NCI-H1417 (cell line): ENCODE measurements around the gene TBC1D8.
"Not testable (repeated sequence)": the region's sequence is repeated elsewhere in the genome, so short reads cannot be mapped to it uniquely, and the experiment has no call there.

Source experiments
- DNase-seq, 3 experiments: peaks; one replicate each; lab custom pipeline; 2025; lab: John Stamatoyannopoulos, UW

Gene TBC1D8

GRCh38 chr2:101151146-101151858, at the start of gene TBC1D8:
Gene TBC1D8 (minus strand): TSS chr2:101151382. CDS start chr2:101151253, 129 bp downstream.
- peak; percentile 82 to 96 (median 93) for DNase-seq

DNA sequence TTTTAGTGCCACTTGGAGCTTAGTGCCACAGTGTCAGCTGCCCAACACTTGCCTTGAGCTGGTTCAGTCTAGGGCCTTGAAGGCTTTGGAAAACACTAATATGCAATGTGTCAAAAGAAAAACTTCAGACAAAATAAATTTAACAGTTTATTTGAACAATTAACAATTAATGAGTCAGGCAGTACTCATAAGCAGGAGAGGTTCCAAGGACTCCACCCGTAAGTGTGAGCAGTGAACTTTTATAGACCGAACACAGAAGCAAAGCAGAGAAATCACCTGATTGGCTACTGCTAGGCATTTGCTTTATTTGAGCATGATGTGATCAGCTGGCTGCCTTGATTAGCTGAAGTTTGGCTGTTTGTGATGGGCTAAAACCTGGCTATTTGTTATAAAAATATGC, 49.5 kb upstream of the TBC1D8 start:
- no peak for DNase-seq

DNA sequence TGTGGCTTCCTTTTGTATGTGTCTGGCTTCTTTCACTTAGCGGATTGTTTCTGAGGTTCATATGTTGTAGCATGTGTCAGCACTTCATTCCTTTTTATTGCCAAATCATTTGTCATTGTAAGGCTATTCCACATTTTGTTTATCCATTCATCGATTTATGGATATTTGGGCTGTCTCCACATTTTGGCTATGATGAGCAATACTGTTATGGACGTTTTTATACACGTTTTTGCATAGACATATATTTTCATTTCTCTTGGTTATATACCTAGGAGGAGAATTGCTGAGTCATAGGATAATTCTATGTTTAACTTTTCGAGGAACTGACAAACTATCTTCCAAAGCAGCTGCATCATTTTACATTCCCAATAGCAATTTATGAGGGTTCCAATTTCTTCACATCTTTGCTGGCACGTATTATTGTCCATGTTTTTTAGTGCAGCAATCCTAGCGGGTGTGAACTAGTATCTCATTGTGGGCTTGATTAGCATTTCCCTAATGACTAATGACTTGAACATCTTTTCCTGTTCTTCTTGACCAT, 48.1 kb upstream of the TBC1D8 start:
- DNase-seq = no peak

DNA sequence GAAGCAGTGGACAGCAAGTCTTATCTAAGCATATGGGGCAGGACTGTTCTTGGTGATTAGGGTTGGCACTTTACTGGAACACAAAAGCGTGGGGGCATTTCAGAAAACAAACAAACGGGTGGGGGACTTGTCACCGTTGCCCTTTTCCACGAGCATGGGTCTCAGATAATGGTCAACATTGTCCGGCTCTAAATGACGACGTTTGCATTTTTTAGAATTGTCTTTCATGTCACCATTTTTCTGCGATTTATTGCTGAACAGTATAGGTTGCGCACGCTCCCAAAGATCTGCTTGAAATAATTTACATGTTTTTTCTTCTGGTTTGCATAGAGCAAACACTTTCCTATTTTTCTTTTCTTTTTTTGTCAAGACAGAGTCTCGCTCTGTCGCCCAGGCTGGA, 46.6 kb upstream of the TBC1D8 start:
- DNase-seq = no peak

- no peak for DNase-seq
Observed at GRCh38 chr2:101197215-101197745, 46.1 kb upstream of the TBC1D8 start.

DNA sequence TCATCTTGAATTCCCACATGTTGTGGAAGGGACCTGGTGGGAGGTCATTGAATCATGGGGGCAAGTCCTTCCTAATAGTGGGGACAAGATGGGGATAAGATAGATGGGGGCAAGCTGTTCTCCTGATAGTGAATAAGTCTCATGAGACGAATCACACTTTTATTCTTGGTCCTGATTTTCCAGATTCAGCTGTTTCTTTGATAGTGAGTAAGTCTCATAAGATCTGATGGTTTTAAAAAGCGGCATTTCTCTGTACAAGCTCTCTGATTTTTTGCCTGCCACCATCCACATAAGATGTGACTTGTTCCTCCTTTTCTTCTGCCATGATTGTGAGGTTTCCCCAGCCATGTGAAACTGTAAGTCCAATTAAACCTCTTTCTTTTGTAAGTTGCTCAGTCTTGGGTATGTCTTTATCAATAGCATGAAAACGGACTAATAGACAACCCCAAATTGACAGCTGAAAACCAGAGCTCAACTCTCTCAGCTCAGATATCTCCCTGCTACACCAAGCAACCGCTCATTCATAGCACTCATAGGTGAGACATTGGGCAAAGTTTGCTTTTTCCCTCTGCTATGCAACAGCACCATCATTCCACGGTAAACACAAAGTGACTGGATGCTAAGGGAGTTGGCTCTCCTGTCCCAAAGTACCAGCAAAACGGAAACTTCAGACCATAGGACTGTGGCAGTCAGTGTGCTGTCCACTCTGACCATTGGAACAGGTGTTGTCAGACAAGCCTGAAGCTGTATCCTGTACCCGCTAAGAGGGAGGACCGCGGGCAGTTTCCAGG, 44.9 kb upstream of the TBC1D8 start:
- DNase-seq = no peak

DNA sequence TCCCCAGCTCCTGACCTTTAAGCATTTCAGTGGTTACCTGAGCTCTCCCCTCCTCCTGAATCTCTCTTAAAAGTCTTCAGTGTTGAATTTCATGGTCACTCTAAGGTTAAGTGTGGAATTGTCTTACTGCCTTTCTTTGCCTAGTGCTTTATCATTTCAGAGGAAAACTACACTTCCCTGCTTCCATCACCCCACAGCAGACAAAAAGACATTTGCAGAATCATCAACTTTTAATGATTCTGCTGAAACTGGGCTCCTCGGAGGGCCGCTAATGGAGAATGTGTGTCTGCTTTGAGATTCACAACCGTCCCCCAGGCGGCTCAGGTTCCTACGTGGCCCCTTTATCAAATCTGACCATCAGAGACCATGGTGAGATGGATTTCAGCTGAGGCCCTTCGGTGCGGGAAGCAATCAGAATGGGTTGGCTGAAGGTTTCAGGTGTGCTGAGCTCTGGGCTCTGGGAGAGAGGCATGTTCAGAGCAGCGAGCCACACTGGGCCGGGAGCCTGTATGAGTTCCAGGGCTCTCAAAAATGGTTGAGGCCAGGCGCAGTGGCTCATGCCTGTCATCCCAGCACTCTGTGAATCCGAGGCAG, 41.9 kb upstream of the TBC1D8 start:
- DNase-seq = no peak

DNA sequence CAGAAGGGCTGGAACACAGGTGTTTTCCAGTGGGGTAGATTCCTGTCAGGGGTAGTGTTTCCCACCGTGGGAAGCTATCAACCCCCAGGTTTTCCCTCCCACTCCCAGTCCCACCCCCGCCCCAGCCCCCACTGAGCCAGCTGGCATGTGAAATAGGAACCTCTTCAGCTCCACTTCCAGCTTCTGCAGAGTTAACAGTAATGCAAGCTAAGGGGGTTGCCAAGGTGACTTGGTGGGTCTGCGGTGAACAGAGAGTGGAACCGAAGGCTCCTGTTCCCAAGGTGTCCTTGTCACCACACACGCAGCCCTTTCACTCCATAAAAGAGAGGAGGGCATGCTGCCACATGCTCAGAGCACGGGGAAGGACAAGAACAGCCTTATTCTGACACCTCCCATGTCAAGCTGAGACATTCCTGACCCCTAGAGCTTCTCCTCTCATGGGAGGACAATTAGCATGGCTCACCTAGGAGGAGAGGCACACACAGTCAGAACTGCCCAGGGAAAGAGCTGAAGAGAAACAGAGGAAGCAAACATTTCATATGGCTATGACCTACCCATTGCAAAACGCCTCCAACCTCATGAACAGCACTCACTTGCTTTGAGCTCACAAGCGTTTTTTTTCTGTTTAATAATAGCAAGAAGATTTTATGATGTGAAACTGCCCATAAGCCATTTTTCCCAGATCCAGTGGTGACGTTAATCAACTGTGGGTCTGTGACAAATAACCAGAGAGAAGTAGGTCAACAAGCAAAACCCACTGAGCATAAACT, 39.8 kb upstream of the TBC1D8 start:
- DNase-seq = peak; percentile 24 to 75 (median 67)

GRCh38 chr2:101188683-101189405, 37.7 kb upstream of the TBC1D8 start:
- DNase-seq = no peak

DNA sequence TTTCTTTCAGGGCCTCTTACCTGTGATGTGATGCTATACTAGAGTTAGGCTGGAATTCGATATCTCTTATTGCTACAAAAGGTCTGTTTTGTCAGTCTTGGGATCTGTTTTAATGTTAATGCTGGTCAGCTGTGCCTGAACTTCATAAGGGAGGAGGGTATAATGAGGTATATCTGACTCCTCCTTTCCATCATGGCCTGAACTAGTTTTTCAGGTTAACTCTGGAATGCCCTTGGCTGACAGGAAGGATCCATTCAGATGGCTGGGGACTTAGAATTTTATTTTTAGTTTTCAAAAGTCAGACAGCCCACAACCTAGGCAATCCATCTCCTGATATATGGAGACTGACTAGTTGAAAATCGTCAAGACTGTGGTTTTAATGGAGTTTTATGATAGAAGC, 35.9 kb upstream of the TBC1D8 start:
- no peak for DNase-seq

- DNase-seq = peak in 1 of 3 experiments; percentile 28
Observed at GRCh38 chr2:101185656-101186055, 34.5 kb upstream of the TBC1D8 start.

DNA sequence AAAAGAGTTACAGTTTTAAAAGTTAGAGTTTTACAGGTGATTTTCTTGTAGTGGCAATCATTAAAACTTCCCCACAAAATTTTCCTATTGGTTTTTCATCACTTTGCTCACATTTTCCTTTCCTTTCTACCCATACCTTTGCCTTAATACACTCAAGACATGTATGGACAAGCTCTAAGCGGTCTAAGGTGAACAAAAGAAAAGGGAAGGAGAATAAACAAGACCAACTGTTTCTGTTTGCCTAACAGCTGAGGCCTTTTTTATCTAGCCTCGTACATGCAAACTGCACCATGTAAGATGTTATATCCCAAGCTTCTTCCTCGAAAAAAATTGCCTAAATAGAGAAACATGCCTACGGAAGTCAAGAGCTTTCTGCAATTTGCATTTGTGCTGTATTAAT, 33.9 kb upstream of the TBC1D8 start:
- peak; percentile 9 to 47 (median 15) for DNase-seq

DNA sequence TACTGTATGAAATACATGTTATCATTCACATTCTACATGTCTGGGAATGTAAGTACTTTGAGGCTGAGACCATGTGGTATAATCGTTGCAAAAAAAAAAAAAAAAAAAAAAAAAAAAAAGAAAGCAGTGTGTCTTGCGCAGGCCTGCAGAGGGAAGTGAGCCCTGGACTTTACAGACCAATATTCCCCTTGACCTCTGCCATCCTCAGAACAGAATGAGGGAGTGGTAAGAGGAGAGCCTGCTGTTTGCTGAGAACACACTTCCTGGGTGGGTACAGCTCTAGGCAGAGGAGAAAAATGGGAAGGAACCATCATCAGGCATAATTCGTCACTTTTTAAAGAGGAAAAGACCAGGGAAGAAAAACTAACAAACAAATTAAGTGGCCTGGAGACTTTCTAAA, 28.8 kb upstream of the TBC1D8 start:
- DNase-seq = no peak

DNA sequence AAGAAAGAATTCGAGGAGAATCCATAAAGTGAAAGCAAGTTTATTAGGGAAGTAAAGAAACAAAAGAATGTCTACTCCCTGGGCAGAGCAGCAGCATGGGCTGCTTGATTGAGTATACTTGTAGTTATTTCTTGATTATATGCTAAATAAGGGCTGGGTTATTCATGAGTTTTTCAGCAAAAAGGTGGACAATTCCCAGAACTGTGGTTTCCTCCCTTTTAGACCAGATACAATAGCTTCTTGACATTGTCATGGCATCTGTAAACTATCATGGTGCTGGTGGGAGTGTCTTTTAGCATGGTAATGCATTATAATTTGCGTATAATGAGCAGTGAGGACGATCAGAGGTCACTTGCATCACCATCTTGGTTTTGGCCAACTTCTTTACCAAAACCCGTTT, 25.6 kb upstream of the TBC1D8 start:
- no peak for DNase-seq

GRCh38 chr2:101175991-101176390, 24.8 kb upstream of the TBC1D8 start:
- DNase-seq = no peak

- no peak for DNase-seq
Observed at GRCh38 chr2:101173707-101174295, 22.6 kb upstream of the TBC1D8 start.

GRCh38 chr2:101169822-101170221, 18.6 kb upstream of the TBC1D8 start:
- DNase-seq = not testable (repeated sequence)

DNA sequence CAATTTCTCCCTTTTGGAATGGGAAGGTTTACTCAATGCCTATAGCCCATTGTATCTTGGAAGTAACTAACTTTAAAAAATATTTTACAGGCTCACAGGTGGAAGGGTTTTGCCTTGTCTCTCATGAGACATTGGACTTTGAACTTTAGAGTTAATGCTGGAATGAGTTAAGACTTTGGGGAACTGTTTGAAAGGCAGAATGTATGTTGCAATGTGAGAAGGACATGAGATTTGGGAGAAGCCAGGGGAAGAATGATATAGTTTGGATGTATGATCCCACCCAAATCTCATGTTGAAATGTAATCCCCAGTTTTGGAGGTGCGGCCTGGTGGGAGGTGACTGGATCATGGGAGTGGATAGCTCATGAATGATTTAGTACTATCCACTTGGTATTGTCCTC, 17.5 kb upstream of the TBC1D8 start:
- no peak for DNase-seq

DNA sequence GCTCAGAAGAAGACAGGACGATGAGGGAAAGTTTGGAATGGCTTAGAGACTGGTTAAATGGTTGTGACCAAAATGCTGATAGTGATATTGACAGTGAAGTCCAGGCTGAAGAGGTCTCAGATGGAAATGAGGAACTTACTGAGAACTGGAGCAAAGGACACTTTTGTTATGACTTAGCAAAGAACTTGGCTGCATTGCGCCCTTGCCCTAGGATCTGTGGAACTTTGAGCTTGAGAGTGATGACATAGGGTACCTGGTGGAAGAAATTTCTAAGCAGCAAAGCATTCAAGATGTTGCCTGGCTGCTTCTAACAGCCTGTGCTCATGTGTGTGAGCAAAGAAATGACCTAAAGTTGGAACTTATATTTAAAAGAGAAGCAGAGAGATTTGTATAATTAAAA, 16.4 kb upstream of the TBC1D8 start:
- not testable (repeated sequence) for DNase-seq

GRCh38 chr2:101164021-101164420, 12.8 kb upstream of the TBC1D8 start:
- DNase-seq = no peak
